Ishikawa (cell line): ENCODE measurements around the gene DIPK1C.

Experiments used
- CEBPB ChIP-seq: IDR thresholded peaks from 2 replicates; pipeline ENCODE4 v1.6.1; 2012
- CREB1 ChIP-seq: IDR thresholded peaks from 2 replicates; pipeline ENCODE4 v1.6.1; 2012; ENCODE audit warnings: low read depth
- EGR1 ChIP-seq: IDR thresholded peaks from 2 replicates; pipeline ENCODE4 v1.6.1; 2012
- EP300 ChIP-seq: IDR thresholded peaks from 2 replicates; pipeline ENCODE4 v1.6.1; 2012; ENCODE audit warnings: borderline replicate concordance
- REST ChIP-seq: IDR thresholded peaks from 2 replicates; pipeline ENCODE4 v1.6.1; 2012; ENCODE audit warnings: low read depth, mild to moderate bottlenecking
- USF1 ChIP-seq: IDR thresholded peaks from 2 replicates; pipeline ENCODE4 v1.6.1; 2012

GRCh38 chr18:74486119-74486849 is 29.2 kb upstream of the DIPK1C start:
- TF ChIP-seq CEBPB (no peak), EGR1 (no peak), REST (no peak), USF1 (no peak), CREB1 (no peak), EP300 (no peak)
